GM19351 (cell line): Measurements from ENCODE around the gene CLEC6A.
"Not testable (repeated sequence)": the region's sequence is repeated elsewhere in the genome, so short reads cannot be mapped to it uniquely, and the experiment has no call there.

Experiments used
- ATAC-seq: cut with Tn5 transposase; IDR thresholded peaks from one replicate; pipeline ENCODE4 v1.9.1; 2021; ENCODE audit warnings: mild to moderate bottlenecking, moderate library complexity; ENCODE audit not compliant: unreplicated experiment

The CLEC6A gene

GRCh38 chr12:8493084-8493483 is 37.3 kb downstream of the CLEC6A start:
- ATAC-seq = peak; percentile 98

GRCh38 chr12:8495671-8496070 is 39.9 kb downstream of the CLEC6A start:
- ATAC-seq = not testable (repeated sequence)

- ATAC-seq = not testable (repeated sequence)
These were observed 40.3 kb downstream of the CLEC6A start for GRCh38 chr12:8496074-8496473.

- no peak for ATAC-seq
These were observed 43.9 kb downstream of the CLEC6A start for GRCh38 chr12:8499616-8500015.

- no peak for ATAC-seq
These were observed 46.0 kb downstream of the CLEC6A start for GRCh38 chr12:8501720-8502119.

GRCh38 chr12:8504351-8504750 is 48.6 kb downstream of the CLEC6A start:
- ATAC-seq = no peak

- no peak for ATAC-seq
These were observed 51.8 kb downstream of the CLEC6A start for GRCh38 chr12:8507596-8507995.

- no peak for ATAC-seq
These were observed 52.5 kb downstream of the CLEC6A start for GRCh38 chr12:8508223-8508622.

GRCh38 chr12:8508910-8509841 is 53.4 kb downstream of the CLEC6A start:
- no peak for ATAC-seq

- no peak for ATAC-seq
These were observed 57.5 kb downstream of the CLEC6A start, which contains the start of gene CLEC4D for GRCh38 chr12:8513256-8513655. CLEC4D (plus strand) TSS chr12:8513503; CDS start chr12:8513733, 230 bp downstream.

GRCh38 chr12:8517971-8518370 is 62.2 kb downstream of the CLEC6A start:
- ATAC-seq = no peak

GRCh38 chr12:8519171-8519570 is 63.4 kb downstream of the CLEC6A start:
- ATAC-seq = no peak

- no peak for ATAC-seq
These were observed 71.7 kb downstream of the CLEC6A start for GRCh38 chr12:8527250-8528130.
